Right atrium auricular region (tissue), 2 donors: ENCODE data around the gene EEF1E1. TPM values are rescaled to one million over a fixed set of nuclear protein-coding genes. Genes with fewer than 3 reads are reported as not detected.

Experiments
- DNase-seq: peaks from one replicate; pipeline ENCODE4 v3.0.0-alpha.2; 2019; ENCODE audit warnings: low spot score
- H3K27ac ChIP-seq, 2 donors: fragments of 200-600 bp; sonication (generic); 1 replicate in 1 of 2; 2 replicates in 1 of 2; pipeline ENCODE4 v1.5.1; 2016 to 2019
- H3K27me3 ChIP-seq, 2 donors: fragments of 200-600 bp; sonication (generic); one replicate each; pipeline versions ENCODE4 v1.5.1 to v1.6.0; 2017 to 2019
- H3K36me3 ChIP-seq: fragments of 200-600 bp; sonication (generic); one replicate; pipeline ENCODE4 v1.5.1; 2016
- H3K4me1 ChIP-seq, 2 donors: fragments of 200-600 bp; sonication (generic); one replicate each; pipeline versions ENCODE4 v1.5.1 to v1.6.0; 2017 to 2019
- H3K4me3 ChIP-seq, 2 donors: fragments of 200-600 bp; sonication (generic); 1 replicate in 1 of 2; 2 replicates in 1 of 2; pipeline ENCODE4 v1.5.1; 2017 to 2019; ENCODE audit warnings: mild to moderate bottlenecking in 1 of 2, moderate library complexity in 1 of 2
- H3K9me3 ChIP-seq, 2 donors: fragments of 200-600 bp; sonication (generic); one replicate each; pipeline ENCODE4 v1.5.1; 2019
- total RNA-seq, 2 donors: library from RNA; depleted of rRNA; stranded (reverse); fragments of >200 nt; gene quantifications; one replicate each; pipeline ENCODE4 v1.1.0, GENCODE V29; 2016
- TF ChIP-seq, protein P1 (sequence below), 2 donors: fragments of 200-600 bp; sonication (generic); IDR thresholded peaks; one replicate each; pipeline ENCODE4 v1.5.1; 2019; ENCODE audit warnings: antibody characterized with exemption in 2 of 2

EEF1E1 gene
- total RNA-seq, 2 donors from 2014 or later, result 12.6 to 20.6 TPM

DNA sequence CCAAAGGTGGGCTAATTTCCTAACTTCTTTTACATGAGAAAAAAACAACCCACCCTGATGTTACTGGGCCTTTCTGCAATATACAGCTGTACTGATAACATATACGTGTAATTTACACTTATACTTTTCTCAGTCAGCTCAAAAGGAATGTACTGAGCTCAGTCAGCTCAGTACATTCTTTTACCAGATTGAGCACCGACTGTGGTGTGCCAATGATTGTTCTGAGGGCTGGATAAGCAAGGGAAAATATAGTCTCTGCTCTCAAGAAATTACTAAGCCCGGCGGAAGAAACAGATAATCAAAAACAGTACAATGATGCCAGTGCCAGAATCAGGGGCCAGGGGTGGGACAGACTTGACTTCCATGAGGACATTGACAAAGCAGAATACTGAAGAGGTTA is 28.1 kb downstream of the EEF1E1 start:
- Histone ChIP-seq H3K4me3 (no peak overlapping the region), H3K27ac (no peak overlapping the region), H3K4me1 (no peaks in the 10 kb centered on the region), H3K9me3 (no peaks in the 10 kb centered on the region), H3K36me3 (no peaks in the 10 kb centered on the region), H3K27me3 (no peaks in the 10 kb centered on the region)
- no peak for DNase-seq
- TF ChIP-seq, protein P1, sequence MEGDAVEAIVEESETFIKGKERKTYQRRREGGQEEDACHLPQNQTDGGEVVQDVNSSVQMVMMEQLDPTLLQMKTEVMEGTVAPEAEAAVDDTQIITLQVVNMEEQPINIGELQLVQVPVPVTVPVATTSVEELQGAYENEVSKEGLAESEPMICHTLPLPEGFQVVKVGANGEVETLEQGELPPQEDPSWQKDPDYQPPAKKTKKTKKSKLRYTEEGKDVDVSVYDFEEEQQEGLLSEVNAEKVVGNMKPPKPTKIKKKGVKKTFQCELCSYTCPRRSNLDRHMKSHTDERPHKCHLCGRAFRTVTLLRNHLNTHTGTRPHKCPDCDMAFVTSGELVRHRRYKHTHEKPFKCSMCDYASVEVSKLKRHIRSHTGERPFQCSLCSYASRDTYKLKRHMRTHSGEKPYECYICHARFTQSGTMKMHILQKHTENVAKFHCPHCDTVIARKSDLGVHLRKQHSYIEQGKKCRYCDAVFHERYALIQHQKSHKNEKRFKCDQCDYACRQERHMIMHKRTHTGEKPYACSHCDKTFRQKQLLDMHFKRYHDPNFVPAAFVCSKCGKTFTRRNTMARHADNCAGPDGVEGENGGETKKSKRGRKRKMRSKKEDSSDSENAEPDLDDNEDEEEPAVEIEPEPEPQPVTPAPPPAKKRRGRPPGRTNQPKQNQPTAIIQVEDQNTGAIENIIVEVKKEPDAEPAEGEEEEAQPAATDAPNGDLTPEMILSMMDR (IDR thresholded peaks at IDR 0.05), result no peak

DNA sequence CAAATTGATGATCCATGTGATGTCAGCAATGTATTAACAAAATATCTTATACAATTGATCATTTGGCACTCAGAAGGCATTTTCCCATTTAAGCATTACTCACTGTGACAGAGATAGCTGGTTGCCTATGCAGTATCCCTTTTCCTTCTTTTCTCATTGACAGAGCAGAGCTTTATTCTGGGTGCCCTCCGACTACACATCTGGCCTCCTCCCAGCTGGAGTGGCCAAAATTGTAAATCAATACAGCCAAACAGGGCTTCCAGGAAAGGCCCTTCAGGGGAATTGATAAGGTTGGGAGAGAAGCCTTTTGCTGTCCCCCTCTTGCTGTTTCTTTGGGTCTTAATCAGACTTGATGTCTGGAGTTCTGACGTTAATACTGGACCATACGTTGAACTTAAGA is 28.6 kb downstream of the EEF1E1 start:
- H3K4me1 ChIP-seq, result no peaks in the 10 kb centered on the region
- H3K36me3 ChIP-seq, result no peaks in the 10 kb centered on the region
- H3K27ac ChIP-seq, result no peak overlapping the region
- DNase-seq, result no peak
- H3K9me3 ChIP-seq, result no peaks in the 10 kb centered on the region
- no peak overlapping the region for H3K4me3 ChIP-seq
- TF ChIP-seq, protein P1 (IDR thresholded peaks at IDR 0.05), result no peak
- H3K27me3 ChIP-seq, result no peaks in the 10 kb centered on the region

DNA sequence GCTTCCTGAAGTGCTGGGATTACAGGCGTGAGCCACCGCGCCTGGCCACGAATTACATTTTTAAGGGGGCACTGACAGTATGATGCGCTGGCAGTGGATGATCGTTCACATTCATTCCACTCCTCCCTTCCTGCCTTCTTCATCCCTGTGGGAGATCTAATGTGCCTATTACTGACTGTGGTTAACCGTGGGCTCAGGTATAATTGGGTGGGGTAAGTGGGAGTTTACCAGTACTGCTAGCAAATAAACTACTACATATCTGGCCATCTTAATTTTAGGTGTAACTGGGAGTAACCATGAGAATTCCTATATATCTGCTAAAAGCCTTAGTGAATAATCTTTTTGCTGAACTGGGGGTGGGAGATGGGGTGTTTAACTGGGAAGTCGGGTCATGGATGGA is 31.6 kb downstream of the EEF1E1 start:
- H3K27ac ChIP-seq, result no peak overlapping the region
- TF ChIP-seq, protein P1 (IDR thresholded peaks at IDR 0.05), result no peak

DNA sequence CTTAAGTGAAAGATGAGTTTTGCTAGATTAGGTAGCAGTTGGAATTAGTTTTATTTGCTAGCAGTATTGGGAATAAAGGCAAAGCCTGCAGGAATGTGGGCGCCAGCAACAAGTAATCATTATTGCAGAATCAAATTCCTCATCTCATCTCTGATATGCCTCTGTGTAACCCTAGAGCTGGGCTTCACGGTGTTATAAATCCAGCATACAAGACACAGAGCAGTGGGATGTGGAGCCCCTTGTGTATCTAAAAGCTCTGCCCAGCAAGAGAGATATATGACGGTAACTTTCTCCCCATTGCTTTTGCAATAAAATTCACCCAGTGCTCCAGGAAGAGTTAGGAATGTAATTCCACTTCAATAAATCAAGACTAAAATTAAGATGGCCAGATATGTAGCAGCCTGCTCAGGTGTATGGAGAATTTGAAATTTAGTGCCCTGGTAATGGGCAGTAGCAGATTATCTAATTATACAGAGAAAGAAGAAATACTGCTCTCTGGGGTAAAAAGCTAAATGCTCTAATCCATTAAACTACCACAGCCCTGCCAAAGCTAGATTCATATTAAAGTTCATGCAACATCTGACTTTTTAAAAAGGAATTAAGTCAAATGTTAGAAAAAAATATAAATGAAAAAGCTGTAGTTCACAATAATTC is 32.6 kb downstream of the EEF1E1 start:
- H3K9me3 ChIP-seq, result no peaks in the 10 kb centered on the region
- no peak overlapping the region for H3K4me3 ChIP-seq
- H3K4me1 ChIP-seq, result peaks cover 0 to 3% of the 10 kb centered on the region in 2 donors
- no peaks in the 10 kb centered on the region for H3K36me3 ChIP-seq
- DNase-seq, result no peak
- no peak overlapping the region for H3K27ac ChIP-seq
- TF ChIP-seq, protein P1 (IDR thresholded peaks at IDR 0.05), result no peak
- H3K27me3 ChIP-seq, result no peaks in the 10 kb centered on the region

More for the DNA sequence above, 31.6 kb downstream of the EEF1E1 start:
- no peak for DNase-seq
- H3K4me3 ChIP-seq, result no peak overlapping the region
- H3K36me3 ChIP-seq, result no peaks in the 10 kb centered on the region
- no peaks in the 10 kb centered on the region for H3K4me1 ChIP-seq
- no peaks in the 10 kb centered on the region for H3K27me3 ChIP-seq
- no peaks in the 10 kb centered on the region for H3K9me3 ChIP-seq

DNA sequence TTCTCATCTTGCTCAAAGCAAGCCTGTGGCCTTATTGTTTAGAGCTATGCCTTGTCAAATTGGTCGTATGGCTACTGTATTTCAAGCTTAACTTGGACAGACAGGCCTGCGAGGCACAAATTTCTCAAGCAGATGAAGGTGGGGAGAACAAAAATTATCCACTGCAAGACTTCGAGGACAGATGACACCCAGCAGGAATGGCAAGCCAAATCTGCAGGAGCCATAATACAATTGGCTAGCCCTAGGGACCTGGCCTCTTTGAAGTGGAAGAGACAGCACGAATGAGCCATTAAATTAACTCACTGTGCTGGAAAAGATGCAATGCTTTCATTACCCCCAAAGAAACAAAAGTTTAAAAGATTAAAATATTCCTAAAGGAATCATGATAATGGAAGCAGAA is 33.2 kb downstream of the EEF1E1 start:
- no peak overlapping the region for H3K4me3 ChIP-seq
- no peaks in the 10 kb centered on the region for H3K36me3 ChIP-seq
- no peaks in the 10 kb centered on the region for H3K27me3 ChIP-seq
- peaks cover 0 to 6% of the 10 kb centered on the region in 2 donors for H3K4me1 ChIP-seq
- TF ChIP-seq, protein P1 (IDR thresholded peaks at IDR 0.05), result no peak
- no peak overlapping the region for H3K27ac ChIP-seq
- DNase-seq, result no peak
- no peaks in the 10 kb centered on the region for H3K9me3 ChIP-seq

DNA sequence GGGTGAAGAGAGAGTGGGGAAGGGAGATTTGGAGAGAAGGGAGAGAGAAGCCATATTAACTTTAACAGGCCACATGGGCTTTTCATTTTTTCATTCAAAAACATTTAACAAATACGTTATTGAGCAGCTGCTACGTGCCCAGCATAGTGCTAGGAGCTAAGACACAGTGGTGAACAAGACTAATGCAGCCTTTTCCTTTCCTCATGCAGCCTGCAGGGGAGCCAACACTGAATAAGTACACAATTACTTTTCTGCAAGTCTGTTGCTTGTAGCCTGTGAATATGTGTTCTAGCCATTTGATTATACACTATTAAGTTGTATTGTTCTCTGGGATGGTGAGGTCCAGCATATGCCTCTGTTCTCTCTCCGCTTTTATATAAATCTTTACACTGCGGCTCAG is 36.2 kb downstream of the EEF1E1 start:
- Histone ChIP-seq H3K27me3 (no peaks in the 10 kb centered on the region), H3K4me1 (peaks cover 0 to 6% of the 10 kb centered on the region in 2 donors), H3K27ac (no peak overlapping the region), H3K36me3 (peaks cover 7% of the 10 kb centered on the region), H3K9me3 (no peaks in the 10 kb centered on the region), H3K4me3 (no peak overlapping the region)
- no peak for DNase-seq
- TF ChIP-seq, protein P1 (IDR thresholded peaks at IDR 0.05), result no peak
